ENCODE data around the gene SGMS1.
A peak's percentile ranks its signal among the peaks of the same experiment; 100 is the strongest.
"Not testable (repeated sequence)": the region's sequence is repeated elsewhere in the genome, so short reads cannot be mapped to it uniquely, and the experiment has no call there.

SGMS1 gene

DNA sequence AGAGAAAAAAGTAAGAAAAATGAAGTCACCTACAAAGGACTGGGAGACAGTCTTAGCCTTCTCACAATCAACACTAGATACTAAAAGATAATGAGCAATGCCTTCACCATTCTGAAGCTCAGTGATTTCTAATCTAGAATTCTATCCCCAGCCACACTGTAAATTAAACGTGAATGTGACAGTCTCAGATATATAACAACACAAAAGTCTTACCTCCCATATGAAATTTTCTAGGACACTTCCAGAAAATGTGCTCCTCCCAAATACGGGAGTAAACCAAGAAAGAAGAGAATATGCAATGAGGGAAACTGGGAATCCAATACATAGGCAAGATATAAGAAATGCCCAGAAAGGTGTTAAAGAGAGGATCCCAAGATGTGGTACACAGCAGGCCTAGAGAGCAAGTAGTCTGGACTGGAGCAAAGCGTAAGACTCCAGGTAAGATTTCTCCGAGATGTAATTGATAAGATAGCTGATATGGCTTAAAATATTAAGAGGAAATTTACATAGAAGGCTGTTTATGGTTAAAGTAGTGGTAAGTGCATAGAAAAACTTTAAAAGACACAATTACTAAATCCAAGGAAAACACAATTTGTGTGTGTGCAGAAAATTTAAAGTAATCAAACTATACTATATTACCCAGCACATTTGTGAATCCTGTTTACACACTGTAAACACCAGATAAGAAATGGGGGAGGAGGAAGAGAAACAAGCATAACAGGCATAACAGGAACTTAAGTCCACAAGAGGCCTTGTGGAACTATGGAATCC lies 44.1 kb downstream of the SGMS1 start:
- DNase-seq, result peak; percentile 19

DNA sequence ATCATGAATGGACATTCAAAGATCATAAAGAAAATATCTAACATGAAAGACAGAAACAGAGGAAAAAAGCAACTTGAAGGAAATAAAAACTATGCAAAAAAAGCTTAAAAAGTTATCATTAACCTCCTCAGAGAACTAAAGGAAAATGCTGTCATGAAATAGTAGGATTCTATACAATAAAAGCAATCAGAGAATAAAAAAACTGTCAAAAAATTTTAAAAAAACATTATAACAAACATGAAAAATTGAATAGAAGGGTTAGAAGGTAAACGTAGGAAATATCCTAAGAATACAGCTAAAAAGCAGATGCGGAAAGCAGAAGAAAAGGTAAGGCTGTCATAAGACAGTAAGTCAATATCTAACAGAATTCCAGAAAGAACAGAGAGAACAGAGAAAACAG lies 44.8 kb downstream of the SGMS1 start:
- DNase-seq, result no peak

DNA sequence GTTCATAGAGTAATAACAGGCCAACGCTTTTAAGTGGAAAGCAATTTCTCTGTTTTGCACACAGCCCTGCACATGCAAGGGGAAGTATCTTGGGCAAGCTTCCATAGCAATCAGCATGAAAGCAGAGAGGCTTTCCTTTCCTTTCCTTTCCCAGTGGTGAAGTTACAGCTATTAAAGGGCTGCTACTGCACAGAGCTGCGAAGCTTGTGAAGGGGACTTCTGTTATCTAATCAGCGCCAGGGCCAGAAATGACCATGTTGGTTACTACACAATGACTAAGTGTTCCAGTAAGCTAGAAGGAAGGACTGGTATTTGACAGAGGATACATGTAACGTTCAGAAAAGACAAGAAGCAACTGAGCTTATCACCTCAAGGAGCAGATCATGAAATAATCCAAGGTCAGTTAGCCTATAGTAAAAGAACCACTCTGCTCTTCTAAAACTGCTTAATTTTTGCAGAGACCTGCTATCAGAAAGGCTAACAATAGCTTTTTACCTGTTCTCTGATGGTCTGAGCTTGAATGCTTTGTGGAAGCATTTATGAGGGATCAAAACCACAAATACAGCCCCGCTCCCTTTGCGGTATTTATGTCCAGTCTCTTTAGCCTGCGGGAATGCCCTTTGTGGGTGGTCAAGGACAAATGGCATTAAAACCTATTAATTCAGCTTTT lies 45.9 kb downstream of the SGMS1 start:
- peak; percentile 34 for DNase-seq

DNA sequence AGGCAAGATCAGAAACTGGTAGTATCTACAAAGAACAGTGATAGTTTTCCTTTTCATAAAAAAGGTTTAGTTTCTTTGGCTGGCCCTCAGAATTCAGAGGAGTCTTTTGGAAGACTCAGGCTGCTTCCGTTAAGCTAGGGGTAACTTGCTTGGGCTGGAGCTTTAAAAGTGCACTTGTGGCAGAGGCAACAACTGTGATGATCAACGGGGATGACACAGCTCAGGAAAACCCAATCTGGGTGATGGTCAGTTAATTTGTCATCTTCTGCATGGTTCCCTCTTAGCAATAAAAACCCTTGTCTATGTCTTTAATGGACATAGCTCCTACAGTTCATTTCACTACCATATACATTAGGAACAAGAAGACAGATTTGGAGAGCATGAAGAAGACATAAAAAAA lies 46.7 kb downstream of the SGMS1 start:
- no peak for DNase-seq

DNA sequence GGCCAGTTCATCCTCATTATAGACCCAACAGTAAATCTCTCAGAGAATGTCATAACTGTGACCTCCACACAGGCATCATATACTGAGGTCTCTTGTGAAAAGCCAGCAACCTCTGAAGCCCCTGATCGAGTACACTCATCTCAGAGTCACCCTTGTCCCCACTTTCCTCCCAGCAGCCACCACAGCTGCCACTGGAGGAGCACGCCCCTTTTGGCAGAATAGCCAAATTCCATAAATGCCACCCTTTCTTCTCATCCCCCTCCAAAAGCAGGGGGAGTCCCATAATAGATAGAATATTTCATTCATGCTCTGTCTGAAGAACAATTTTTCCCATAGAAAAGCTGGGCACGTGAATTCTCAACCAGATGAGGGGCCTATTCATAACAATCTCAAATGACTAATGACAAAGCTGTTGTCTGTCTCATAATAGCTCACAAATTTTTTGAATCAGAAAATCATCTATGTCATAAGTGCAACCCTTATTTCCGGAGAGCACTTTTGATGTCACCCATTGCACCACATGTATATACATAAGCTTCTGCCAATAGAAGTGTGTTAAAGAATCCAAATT lies 47.4 kb downstream of the SGMS1 start:
- no peak for DNase-seq

DNA sequence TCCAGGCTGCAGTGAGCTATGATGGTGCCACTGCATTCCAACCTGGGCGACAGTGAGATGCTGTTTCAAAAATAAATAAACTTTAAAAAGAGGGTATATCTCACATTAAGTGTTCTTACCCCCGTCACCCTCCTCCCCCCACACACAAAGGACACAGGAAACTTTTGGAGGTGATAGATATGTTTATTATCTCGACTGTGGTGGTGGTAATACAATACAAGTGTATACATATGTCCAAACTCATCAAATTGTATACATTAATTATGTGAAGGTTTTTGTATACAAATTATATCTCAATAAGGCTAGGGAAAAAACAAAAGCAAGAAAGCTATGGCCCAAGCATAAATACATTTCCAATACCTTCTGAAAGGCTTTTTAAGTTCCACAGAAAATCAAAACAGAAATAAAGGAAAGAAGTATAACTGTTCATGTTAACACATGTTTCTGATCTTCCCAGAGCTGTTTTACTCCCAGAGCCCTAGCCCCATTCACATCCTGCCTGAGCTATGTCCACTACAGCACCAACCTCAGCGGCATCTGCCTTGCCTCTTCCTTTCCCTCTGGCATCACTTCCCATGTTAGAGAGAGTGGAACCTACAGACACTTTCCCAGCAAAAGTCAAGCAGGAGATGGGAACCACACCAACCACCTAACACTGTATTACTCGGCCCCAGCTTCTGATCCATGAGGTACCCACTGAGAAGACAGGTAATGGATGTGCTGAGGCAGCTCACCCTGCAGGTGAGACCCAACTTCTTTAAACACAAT lies 48.1 kb downstream of the SGMS1 start:
- no peak for DNase-seq

DNA sequence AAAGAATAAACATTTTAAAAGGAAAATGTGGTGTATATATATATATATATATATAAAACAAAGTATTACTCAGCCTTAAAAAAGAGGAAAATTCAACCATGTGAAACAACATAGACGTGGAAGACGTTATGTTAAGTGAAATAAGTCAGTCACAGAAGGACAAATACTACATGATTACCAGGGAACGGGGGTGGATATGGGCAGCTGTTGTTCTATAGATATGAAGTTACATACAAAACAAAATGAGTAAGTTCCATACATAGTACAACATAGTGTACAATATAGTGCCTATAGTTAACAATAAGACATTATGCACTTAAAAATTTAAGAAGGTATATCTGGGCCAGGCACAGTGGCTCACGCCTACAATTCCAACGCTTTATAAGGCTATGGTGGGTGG lies 48.8 kb downstream of the SGMS1 start:
- no peak for DNase-seq

DNA sequence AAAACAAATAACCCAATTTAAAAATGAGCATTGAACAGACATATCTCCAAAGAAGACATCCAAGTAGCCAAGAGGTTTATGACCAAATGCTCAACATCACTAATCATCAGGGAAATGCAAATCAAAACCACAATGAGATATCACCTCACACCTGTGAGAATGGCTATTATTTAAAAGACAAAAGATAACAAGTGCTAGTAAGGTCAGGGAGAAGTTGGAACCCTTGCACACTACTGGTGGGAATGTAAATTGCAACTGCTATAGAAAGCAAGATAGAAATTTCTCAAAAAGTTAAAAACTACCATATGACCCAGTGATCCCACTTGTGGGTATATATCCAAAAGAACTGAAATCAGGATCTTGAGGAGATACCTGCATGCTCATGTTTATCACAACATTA lies 49.5 kb downstream of the SGMS1 start:
- no peak for DNase-seq

DNA sequence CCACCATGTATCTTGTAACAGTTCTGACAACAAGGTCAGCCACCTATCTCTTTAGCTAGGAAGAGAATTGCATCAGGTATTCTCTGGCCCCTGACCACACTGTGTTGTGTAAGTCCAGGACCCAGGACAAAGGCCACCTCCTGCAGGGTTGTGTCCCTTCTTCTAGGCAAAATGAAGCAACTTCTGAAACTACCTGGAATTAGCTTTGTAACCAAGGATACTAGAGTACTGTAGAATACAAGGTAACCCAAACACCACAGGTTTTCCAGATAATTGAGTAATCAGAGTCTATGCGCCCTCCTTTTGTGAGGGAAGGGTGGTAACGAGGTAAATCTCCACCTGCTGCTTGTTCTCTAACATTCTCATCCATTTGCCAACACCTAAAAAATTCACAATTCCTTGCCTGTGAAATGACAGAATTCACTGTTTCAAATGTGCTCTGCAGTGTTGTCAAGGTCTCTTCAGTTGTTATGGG lies 51.7 kb downstream of the SGMS1 start:
- DNase-seq, result no peak

DNA sequence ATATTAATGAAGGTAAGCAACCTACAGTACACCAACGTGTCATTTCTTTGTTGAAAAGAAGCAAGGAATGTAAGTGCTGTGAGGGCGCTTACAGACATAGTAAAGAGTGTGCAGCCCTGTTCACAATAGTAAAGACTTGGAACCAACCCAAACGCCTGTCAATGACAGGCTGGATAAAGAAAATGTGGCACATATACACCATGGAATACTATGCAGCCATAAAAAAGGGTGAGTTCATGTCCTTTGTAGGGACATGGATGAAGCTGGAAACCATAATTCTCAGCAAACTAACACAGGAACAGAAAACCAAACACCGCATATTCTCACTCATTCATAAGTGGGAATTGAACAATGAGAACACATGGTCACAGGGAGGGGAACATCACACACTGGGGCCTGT lies 55.0 kb downstream of the SGMS1 start:
- DNase-seq, result not testable (repeated sequence)

DNA sequence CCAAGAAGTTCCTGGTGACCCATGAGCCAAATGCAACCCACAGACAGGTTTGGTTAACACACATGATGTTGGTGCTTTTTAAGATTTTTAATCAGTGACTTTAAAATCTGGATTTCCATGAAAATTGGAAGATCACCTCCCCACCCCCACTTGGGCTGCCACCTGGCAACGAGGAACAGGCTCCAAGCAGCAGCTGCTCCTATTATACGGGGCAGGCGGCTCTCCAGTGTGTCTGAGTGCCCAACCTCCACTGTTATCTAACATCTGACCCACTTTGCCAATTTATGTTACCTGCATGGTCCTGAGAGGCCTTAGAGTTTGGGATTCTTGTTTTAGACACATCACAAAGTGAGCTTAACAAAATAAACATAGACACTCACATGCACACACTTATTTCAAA lies 56.4 kb downstream of the SGMS1 start:
- DNase-seq, result peak; percentile 44

DNA sequence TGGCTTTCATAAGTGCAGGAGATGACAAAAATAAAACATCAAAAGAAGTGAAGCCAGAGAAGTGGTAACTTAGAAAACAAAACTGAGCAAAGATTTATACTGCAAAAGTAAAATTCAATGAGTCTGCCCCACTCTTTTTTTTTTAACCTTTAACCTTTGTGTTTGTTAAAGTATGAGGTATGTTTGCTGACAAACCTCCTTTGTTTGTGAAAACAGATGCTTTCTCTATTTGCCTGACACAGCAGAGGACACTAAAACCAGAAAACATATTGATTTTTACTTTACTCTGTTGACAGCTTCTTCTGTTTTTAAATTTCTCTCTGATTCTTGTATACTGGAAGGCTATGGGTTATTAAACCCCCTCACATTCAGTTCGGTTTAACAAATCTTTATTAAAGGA lies 57.6 kb downstream of the SGMS1 start:
- no peak for DNase-seq

DNA sequence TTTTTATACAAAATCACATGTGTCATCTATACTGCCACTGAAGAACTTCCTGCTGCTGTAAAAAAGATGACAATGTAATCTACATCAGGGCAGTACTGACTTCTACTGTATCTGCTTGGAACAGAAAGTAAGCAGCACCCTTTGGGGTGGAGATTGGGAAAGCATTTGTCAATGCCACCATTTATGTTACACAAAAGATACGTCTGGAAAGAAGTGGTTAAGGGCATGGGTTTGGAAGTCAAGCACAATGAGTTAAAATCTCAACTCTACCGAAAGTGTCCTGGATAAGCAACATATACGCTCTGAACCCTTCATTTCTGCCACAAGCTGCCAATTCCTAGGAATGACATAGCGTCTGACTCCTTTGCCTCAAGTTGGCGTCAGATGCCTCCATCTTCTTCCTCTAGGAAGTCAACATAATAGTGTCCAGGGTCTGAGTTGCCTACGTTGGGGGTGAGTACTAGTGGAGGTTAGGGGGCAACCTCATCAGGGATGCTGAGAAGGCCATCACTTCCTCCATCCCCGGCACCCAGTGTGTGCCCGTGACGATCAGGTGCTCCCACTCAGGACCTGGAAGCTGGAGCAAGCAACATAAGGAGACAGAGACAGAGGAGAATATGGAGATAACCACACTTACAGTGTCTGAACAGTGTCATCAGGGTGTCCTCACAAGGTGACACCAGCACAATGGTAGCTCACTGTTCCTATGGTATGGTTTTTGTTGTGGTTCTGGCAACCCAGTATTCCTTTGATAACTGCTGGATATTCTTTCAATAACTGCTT lies 58.3 kb downstream of the SGMS1 start:
- DNase-seq, result no peak

DNA sequence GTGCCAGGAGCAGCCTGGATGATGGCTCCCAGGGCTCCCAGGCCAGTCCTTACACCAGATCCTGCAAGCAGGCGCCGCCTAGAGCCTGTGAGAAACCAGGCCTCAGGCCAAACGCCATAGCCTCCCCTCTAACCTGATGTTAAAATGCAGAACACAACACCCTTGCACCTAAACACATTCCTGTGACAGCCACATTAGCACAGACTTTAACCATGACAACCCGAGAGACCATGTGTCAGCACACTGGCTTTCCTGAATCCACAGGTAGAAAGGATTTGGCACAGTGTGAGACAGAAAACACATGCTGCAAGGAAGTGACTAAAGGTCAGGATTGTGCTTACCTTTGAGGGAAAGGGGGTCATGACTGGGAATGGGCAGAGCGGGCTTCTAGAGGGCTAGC lies 59.9 kb downstream of the SGMS1 start:
- DNase-seq, result no peak

DNA sequence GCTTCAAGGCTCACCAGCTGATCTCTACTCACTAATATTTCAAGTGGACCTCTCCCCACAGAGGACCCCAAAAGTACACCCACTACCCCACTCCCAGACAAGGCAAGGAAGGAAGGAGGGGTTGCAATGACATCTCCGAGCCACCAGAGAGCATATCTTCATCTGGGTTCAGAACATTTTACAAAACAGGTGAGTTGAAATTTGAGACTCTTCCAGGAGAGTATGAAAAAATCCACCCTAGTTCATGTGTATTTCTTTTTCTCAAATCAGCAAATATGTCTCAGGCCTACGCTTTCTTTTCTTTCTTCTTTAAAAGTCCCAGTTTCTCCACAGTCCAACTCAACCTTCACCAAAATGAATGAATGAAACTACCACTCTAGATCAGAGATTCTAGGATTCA lies 61.9 kb downstream of the SGMS1 start:
- DNase-seq, result no peak

DNA sequence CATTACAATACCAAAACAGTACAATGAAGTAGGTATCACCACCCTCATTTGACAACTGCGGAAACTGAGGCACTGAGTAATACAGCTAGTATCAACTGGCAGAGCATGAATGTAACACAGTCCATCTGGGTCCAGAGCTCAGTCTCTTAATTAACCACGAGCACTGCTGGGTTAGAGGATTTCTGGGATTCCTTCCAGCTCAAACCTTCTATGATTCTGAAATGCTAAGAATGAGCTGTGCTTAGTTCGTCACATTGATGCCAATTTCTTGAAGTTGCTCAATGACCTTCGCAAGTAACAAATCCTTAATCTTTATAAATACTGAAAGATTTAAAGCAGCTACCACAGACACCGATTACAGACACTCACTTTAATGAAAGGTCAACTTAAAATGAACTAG lies 62.5 kb downstream of the SGMS1 start:
- no peak for DNase-seq

DNA sequence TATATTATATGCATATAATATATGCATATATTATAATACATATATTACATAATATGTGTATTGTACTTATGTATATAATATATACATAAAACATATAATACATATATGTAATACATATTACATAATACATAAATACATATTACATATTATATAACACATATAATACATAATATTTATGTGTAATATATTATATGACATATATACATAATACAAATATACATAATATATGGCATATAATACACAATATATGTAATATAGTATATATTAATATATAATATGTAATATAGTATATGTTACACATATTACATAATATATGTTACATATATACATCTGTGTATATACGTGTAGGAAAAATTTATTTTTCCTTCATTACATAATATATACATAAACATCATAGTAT lies 63.4 kb downstream of the SGMS1 start:
- DNase-seq, result no peak

DNA sequence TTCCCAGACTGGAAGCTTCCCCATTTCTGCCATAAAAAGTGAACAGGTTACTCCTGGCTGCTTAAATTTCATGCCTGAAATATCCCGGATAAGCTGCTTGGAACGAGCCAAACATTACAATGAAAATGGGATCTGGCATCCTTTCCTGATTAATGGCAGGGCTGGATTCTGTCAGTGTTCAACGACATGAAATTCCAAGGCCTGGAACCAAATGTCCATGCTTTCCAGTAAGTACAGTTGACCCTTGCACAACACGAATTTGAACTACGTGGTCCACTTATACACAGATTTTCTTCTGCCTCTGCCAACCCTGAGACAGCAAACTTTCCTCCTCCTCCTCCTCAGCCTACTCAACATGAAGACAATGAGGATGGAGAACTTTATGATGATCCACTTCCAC lies 65.4 kb downstream of the SGMS1 start:
- no peak for DNase-seq

DNA sequence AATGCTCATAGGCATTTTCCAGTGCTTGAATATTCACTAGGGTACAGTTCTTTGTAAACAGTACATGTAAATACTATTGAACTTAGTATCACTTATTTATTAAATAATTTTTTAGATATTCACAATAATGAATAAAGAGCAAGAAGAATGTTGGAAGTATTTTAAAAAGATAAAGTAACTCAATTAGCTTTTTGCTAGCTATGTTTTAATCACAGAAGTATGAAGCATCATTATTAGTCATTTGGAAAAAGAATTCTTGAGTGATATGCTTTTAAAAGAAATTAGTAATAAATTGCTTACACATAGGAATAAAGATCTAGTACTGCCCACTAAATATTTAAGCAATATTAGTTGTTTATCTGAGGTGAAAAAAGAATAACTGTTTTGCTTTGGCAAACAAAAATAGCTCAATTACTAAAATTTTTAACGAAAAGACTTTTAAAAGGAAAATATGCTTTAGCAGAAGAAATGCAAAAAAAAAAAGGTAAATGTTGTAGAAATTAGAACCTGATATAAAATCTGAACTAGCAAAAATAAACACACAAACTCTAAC lies 66.5 kb downstream of the SGMS1 start:
- no peak for DNase-seq

DNA sequence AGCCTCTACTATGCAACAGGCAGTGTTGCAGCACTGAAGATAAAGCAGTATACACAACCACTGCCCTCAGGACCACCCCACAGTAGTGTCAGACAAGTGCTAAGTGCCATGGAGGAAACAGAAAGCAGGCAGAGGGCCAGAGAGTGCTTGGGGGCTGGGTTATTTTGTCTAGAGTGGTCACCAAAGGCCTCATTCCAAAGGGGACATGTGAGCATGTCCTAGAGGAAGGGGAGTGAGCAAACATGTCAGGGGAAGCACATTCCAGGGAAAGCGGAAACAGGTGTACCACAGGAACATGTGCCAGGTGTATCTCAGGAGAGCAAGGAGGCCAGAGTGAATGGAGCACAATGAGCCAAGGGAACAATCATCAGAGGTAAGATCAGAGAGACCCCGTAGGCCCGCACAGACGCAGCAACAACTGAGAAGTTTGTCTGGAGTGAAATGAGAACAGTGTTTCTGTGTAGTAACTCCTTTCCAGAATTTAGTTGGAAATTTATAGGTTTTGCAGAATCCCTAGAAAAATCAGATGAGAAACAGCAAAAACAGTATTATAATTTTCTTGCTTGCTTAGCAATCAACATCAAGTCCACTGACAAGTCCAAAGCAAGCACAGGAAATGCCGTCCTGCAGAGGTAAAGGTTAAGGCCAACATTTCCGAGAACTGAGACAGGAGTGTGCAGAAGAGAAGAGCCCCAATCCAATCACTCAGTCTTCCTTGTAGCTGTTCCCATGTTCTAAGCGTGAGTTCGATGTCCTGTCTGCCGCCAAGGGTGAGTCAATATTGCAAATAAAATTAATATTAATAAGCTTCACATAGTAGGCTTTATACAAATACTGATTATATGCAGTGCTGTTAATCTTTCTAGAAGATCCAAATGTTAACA lies 67.3 kb downstream of the SGMS1 start:
- DNase-seq, result no peak

DNA sequence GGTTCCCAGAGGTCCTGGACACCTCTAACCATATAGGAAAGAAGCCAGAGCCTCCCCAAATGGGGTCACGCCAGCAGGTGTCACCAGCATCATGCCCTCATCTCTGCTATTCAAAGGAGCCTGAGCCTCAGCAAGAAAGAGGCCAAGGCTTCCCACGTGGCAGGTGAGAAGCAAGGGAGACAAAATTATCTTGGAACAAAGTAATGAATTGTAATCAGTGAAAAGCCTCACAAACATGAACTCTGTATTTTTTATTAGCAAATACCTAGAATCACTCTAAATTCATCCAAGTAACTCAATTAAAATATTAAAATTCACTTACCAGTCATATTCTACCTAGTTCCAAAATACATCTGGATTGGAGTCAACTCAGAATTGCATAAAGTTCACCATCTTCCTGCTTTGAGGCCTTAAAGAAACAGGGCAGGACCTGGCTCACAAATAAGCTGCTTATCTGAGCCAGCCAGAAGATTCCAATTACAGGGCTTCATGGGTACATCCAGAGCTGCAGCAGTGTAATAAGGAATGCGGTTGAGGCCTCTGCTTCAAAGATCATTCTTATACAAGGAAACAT lies 68.7 kb downstream of the SGMS1 start:
- no peak for DNase-seq
